PC-3 (cell line): ENCODE data around the gene ZMYM3. TPM values are rescaled to one million over a fixed set of nuclear protein-coding genes. Genes with fewer than 3 reads are reported as not detected.

Experiments
- ATAC-seq: fragments of 200-7000 bp; cut with Tn5 transposase; 2 replicates; pipeline ENCODE4 v1.9.1; 2020; ENCODE audit warnings: mild to moderate bottlenecking, moderate library complexity
- BruUV-seq: library from RNA; stranded (reverse); fragments of 400-500 nt; replicated peaks from 2 replicates; lab custom pipeline; 2021; lab: Mats Ljungman, UMichigan
- CTCF ChIA-PET: fragments of 300-600 bp; sonication (Branson Sonifier 250); formaldehyde crosslinking; loops from one replicate; lab custom pipeline; 2022; ENCODE audit warnings: antibody characterized with exemption; lab: Charles Lee
- POLR2A ChIA-PET: fragments of 300-600 bp; sonication (Branson Sonifier 250); formaldehyde crosslinking; loops from one replicate; lab custom pipeline; 2022; ENCODE audit warnings: antibody characterized with exemption; ENCODE audit not compliant: unreplicated experiment; lab: Charles Lee
- DNase-seq: peaks from one replicate; pipeline ENCODE4 v3.0.0-alpha.2; 2015
- H2AFZ ChIP-seq: fragments of 300-600 bp; sonication (generic); 2 replicates; pipeline ENCODE4 v1.6.0; 2016; ENCODE audit warnings: antibody characterized with exemption, low read length
- H3F3A ChIP-seq: fragments of 300-600 bp; sonication (generic); one replicate; pipeline ENCODE4 v1.6.0; 2017; ENCODE audit warnings: antibody characterized with exemption, low read length, control low read depth, mild to moderate bottlenecking; ENCODE audit not compliant: unreplicated experiment
- H3K27ac ChIP-seq: fragments of 300-600 bp; sonication (generic); 2 replicates; pipeline ENCODE4 v1.5.1; 2016; ENCODE audit warnings: mild to moderate bottlenecking, low read length
- H3K27me3 ChIP-seq: fragments of 300-600 bp; sonication (generic); 2 replicates; pipeline ENCODE4 v1.6.1; 2016; ENCODE audit warnings: low read length, mixed read lengths
- H3K36me3 ChIP-seq: fragments of 300-600 bp; sonication (generic); 2 replicates; pipeline ENCODE4 v1.6.1; 2016; ENCODE audit warnings: low read depth, mixed run types, low read length, mixed read lengths
- H3K4me1 ChIP-seq: fragments of 300-600 bp; sonication (generic); 2 replicates; pipeline ENCODE4 v1.5.1; 2016; ENCODE audit warnings: low read length; ENCODE audit not compliant: insufficient read depth
- H3K4me2 ChIP-seq: fragments of 300-600 bp; sonication (generic); 2 replicates; pipeline ENCODE4 v1.6.0; 2016; ENCODE audit warnings: low read length
- H3K4me3 ChIP-seq: fragments of 300-600 bp; sonication (generic); 2 replicates; pipeline ENCODE4 v1.5.1; 2016; ENCODE audit warnings: mild to moderate bottlenecking, low read length, mixed read lengths
- H3K79me2 ChIP-seq: fragments of 300-600 bp; sonication (generic); 2 replicates; pipeline ENCODE4 v1.6.1; 2017; ENCODE audit warnings: low read length, mixed read lengths
- H3K9ac ChIP-seq: fragments of 300-600 bp; sonication (generic); 2 replicates; pipeline ENCODE4 v1.6.0; 2016; ENCODE audit warnings: mild to moderate bottlenecking, low read length
- H3K9me2 ChIP-seq: fragments of 300-600 bp; sonication (generic); replicated peaks from 2 replicates; pipeline ENCODE4 v1.6.1; 2016; ENCODE audit warnings: mixed run types, low read length, mixed read lengths
- H3K9me3 ChIP-seq: fragments of 300-600 bp; sonication (generic); 2 replicates; pipeline ENCODE4 v1.6.1; 2016; ENCODE audit warnings: low read length, mixed read lengths
- H4K20me1 ChIP-seq: fragments of 300-600 bp; sonication (generic); 2 replicates; pipeline ENCODE4 v1.6.1; 2016; ENCODE audit warnings: low read length, mixed read lengths
- CTCF ChIP-seq: fragments of 300-600 bp; sonication (generic); conservative IDR thresholded peaks from 2 replicates; pipeline ENCODE4 v1.5.1; 2017; ENCODE audit warnings: antibody characterized with exemption, low read depth, mild to moderate bottlenecking, low read length
- EZH2 ChIP-seq: fragments of 300-600 bp; sonication (generic); IDR thresholded peaks from one replicate; pipeline ENCODE4 v1.6.1; 2017; ENCODE audit warnings: antibody characterized with exemption, mild to moderate bottlenecking, low read length; ENCODE audit not compliant: unreplicated experiment
- EZH2phosphoT487 ChIP-seq: fragments of 300-600 bp; sonication (generic); IDR thresholded peaks from 2 replicates; pipeline ENCODE4 v1.6.1; 2018; ENCODE audit warnings: mild to moderate bottlenecking, antibody characterized with exemption, low read length, borderline replicate concordance
- intact Hi-C: fragments of 100-400 bp; cut with micrococcal nuclease; formaldehyde crosslinking; loops from 2 replicates; pipeline ENCODE4 v1.9.0; 2023
- total RNA-seq: library from RNA; depleted of rRNA; stranded (reverse); fragments of >200 nt; gene quantifications from 2 replicates; pipeline ENCODE4 v1.2.3, GENCODE V29; 2014

Gene ZMYM3
- total RNA-seq, 1 experiment from 2014 or later, result 23.5 TPM

GRCh38 chrX:71252221-71252620 is 1.7 kb downstream of the ZMYM3 start:
- peak overlapping the region; percentile 99; the same call in 1 of the 2 replicates for H3K4me3 ChIP-seq
- H2AFZ ChIP-seq, result no peak overlapping the region
- CTCF ChIA-PET, result no interaction called here
- ATAC-seq, result no peak
- H3K4me1 ChIP-seq, result peaks cover 17% of the 10 kb centered on the region
- no peak for DNase-seq
- peaks cover 12% of the 10 kb centered on the region for H3K79me2 ChIP-seq
- TF ChIP-seq EZH2, result no peak
- TF ChIP-seq EZH2phosphoT487, result no peak
- no peak for TF ChIP-seq CTCF
- no peak overlapping the region for H3K27ac ChIP-seq
- intact Hi-C loops, result no loop called here
- no peaks in the 10 kb centered on the region for H3K27me3 ChIP-seq
- no peaks in the 10 kb centered on the region; the same call in 1 of the 2 replicates for H3K36me3 ChIP-seq
- peak overlapping the region; percentile 99 for H3K4me2 ChIP-seq
- BruUV-seq, result no TSS peak
- H3K9ac ChIP-seq, result no peak overlapping the region
- H3K9me3 ChIP-seq, result no peaks in the 10 kb centered on the region
- no peaks in the 10 kb centered on the region for H3F3A ChIP-seq
- H4K20me1 ChIP-seq, result no peaks in the 10 kb centered on the region
- POLR2A ChIA-PET, result no interaction called here
- H3K9me2 ChIP-seq, result no peaks in the 10 kb centered on the region

- peaks cover 12% of the 10 kb centered on the region for H3K79me2 ChIP-seq
- ChIA-PET POLR2A (no interaction called here), CTCF (no interaction called here)
- DNase-seq, result no peak
- no peak overlapping the region for H3K4me2 ChIP-seq
- H3K4me1 ChIP-seq, result peaks cover 17% of the 10 kb centered on the region
- no peak overlapping the region for H3K27ac ChIP-seq
- no peak overlapping the region for H3K4me3 ChIP-seq
- H3K9me2 ChIP-seq, result no peaks in the 10 kb centered on the region
- H3K27me3 ChIP-seq, result no peaks in the 10 kb centered on the region
- TF ChIP-seq CTCF, result no peak
- no peak for TF ChIP-seq EZH2
- ATAC-seq, result no peak
- no peaks in the 10 kb centered on the region for H4K20me1 ChIP-seq
- no TSS peak for BruUV-seq
- no peaks in the 10 kb centered on the region for H3K9me3 ChIP-seq
- intact Hi-C loops, result no loop called here
- H3K9ac ChIP-seq, result no peak overlapping the region
- no peak overlapping the region for H2AFZ ChIP-seq
- no peaks in the 10 kb centered on the region; the same call in 1 of the 2 replicates for H3K36me3 ChIP-seq
- no peaks in the 10 kb centered on the region for H3F3A ChIP-seq
Observed at GRCh38 chrX:71251466-71251973, 2.4 kb downstream of the ZMYM3 start.

GRCh38 chrX:71250841-71251240 is 3.1 kb downstream of the ZMYM3 start:
- intact Hi-C loops, result no loop called here
- peaks cover 12% of the 10 kb centered on the region for H3K79me2 ChIP-seq
- no TSS peak for BruUV-seq
- no peak overlapping the region for H3K27ac ChIP-seq
- ChIA-PET POLR2A (no interaction called here), CTCF (no interaction called here)
- H3K27me3 ChIP-seq, result no peaks in the 10 kb centered on the region
- H3K4me3 ChIP-seq, result no peak overlapping the region
- TF ChIP-seq EZH2phosphoT487 (no peak), CTCF (no peak), EZH2 (no peak)
- no peak for DNase-seq
- H3K9me2 ChIP-seq, result no peaks in the 10 kb centered on the region
- H2AFZ ChIP-seq, result no peak overlapping the region
- no peaks in the 10 kb centered on the region for H3K9me3 ChIP-seq
- peaks cover 17% of the 10 kb centered on the region for H3K4me1 ChIP-seq
- H3K36me3 ChIP-seq, result no peaks in the 10 kb centered on the region; the same call in 1 of the 2 replicates
- ATAC-seq, result no peak
- H3F3A ChIP-seq, result no peaks in the 10 kb centered on the region
- no peak overlapping the region for H3K9ac ChIP-seq
- H3K4me2 ChIP-seq, result no peak overlapping the region
- H4K20me1 ChIP-seq, result no peaks in the 10 kb centered on the region
